ENCODE results near the gene TMEM72. TPM values are rescaled to one million over a fixed set of nuclear protein-coding genes. Genes with fewer than 3 reads are reported as not detected.
A peak's percentile ranks its signal among the peaks of the same experiment; 100 is the strongest.

TMEM72 gene
- total and polyA plus RNA-seq, 2 of the 13 experiments (the other 11 are each of a cell fraction or from before 2014, with no cell fraction given) = 0.04 TPM; not detected in 1

DNA sequence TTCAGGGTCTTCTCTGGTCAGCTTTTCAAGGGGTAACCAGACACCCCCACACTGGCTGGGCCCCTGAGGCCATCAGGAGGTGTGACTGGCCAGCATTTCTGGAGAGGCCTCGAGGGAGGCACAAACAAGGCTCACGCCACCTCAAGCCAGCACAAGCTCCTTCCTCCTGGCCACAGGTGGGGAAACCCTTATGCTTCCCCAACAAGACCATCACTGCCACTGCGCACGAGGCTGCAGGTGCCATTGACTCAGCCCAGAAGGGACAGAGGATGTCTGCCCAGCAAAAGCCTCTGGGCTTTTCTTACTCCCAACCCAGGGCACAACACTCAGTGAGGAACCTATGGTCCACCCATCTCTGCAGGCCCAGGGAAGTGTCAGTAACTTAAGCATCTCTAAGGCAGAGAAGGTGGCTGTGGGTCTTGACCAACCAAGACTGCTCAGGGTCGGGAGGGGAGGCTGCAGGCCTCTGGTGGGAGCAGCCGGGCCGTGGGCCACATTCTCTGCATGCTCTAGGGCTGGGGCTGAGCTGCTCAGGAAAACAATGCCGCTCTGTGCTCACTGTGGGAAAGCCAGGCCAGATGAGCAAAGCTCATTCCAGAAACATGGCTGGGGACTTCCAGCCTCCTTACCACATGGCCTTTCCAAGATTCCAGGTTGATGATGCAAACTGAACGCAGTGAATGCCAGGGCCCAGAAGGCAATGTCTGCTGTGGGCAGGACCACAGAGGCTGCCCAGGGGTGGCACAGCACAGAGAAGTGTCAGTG lies 24.2 kb downstream of the TMEM72 start (continued):
- TF ChIP-seq, protein P1, sequence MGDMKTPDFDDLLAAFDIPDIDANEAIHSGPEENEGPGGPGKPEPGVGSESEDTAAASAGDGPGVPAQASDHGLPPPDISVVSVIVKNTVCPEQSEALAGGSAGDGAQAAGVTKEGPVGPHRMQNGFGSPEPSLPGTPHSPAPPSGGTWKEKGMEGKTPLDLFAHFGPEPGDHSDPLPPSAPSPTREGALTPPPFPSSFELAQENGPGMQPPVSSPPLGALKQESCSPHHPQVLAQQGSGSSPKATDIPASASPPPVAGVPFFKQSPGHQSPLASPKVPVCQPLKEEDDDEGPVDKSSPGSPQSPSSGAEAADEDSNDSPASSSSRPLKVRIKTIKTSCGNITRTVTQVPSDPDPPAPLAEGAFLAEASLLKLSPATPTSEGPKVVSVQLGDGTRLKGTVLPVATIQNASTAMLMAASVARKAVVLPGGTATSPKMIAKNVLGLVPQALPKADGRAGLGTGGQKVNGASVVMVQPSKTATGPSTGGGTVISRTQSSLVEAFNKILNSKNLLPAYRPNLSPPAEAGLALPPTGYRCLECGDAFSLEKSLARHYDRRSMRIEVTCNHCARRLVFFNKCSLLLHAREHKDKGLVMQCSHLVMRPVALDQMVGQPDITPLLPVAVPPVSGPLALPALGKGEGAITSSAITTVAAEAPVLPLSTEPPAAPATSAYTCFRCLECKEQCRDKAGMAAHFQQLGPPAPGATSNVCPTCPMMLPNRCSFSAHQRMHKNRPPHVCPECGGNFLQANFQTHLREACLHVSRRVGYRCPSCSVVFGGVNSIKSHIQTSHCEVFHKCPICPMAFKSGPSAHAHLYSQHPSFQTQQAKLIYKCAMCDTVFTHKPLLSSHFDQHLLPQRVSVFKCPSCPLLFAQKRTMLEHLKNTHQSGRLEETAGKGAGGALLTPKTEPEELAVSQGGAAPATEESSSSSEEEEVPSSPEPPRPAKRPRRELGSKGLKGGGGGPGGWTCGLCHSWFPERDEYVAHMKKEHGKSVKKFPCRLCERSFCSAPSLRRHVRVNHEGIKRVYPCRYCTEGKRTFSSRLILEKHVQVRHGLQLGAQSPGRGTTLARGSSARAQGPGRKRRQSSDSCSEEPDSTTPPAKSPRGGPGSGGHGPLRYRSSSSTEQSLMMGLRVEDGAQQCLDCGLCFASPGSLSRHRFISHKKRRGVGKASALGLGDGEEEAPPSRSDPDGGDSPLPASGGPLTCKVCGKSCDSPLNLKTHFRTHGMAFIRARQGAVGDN (CRISPR knock-in tag; IDR thresholded peaks at IDR 0.05) = peak; percentile 100
- TF ChIP-seq ZNF274 (CRISPR knock-in tag; IDR thresholded peaks at IDR 0.05) (peak; percentile 96), ZNF530 (CRISPR knock-in tag; IDR thresholded peaks at IDR 0.05; ENCODE audit: low read depth) (peak; percentile 71; the same call in 1 of the 2 replicates), ZNF841 (CRISPR knock-in tag; IDR thresholded peaks at IDR 0.05; ENCODE audit: borderline replicate concordance) (no peak), SKI (IDR thresholded peaks at IDR 0.05; ENCODE audit: partially characterized antibody) (peak; percentile 32), PHB2 (IDR thresholded peaks at IDR 0.05; ENCODE audit: partially characterized antibody) (no peak), MED8 (CRISPR knock-in tag; IDR thresholded peaks at IDR 0.05; ENCODE audit: insufficient replicate concordance) (no peak), SP2 (CRISPR knock-in tag; IDR thresholded peaks at IDR 0.05) (no peak), SIX1 (CRISPR knock-in tag; IDR thresholded peaks at IDR 0.05; ENCODE audit: borderline replicate concordance) (no peak), ZNF124 (CRISPR knock-in tag; IDR thresholded peaks at IDR 0.05) (peak; percentile 75; the same call in 1 of the 2 replicates), JUNB (CRISPR knock-in tag; IDR thresholded peaks at IDR 0.05; ENCODE audit: borderline replicate concordance) (no peak), ZNF543 (CRISPR knock-in tag; IDR thresholded peaks at IDR 0.05) (peak; percentile 90)
- TF ChIP-seq, protein P2, sequence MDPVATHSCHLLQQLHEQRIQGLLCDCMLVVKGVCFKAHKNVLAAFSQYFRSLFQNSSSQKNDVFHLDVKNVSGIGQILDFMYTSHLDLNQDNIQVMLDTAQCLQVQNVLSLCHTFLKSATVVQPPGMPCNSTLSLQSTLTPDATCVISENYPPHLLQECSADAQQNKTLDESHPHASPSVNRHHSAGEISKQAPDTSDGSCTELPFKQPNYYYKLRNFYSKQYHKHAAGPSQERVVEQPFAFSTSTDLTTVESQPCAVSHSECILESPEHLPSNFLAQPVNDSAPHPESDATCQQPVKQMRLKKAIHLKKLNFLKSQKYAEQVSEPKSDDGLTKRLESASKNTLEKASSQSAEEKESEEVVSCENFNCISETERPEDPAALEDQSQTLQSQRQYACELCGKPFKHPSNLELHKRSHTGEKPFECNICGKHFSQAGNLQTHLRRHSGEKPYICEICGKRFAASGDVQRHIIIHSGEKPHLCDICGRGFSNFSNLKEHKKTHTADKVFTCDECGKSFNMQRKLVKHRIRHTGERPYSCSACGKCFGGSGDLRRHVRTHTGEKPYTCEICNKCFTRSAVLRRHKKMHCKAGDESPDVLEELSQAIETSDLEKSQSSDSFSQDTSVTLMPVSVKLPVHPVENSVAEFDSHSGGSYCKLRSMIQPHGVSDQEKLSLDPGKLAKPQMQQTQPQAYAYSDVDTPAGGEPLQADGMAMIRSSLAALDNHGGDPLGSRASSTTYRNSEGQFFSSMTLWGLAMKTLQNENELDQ (CRISPR knock-in tag; IDR thresholded peaks at IDR 0.05; ENCODE audit: borderline replicate concordance) = no peak
- TF ChIP-seq, protein P3, sequence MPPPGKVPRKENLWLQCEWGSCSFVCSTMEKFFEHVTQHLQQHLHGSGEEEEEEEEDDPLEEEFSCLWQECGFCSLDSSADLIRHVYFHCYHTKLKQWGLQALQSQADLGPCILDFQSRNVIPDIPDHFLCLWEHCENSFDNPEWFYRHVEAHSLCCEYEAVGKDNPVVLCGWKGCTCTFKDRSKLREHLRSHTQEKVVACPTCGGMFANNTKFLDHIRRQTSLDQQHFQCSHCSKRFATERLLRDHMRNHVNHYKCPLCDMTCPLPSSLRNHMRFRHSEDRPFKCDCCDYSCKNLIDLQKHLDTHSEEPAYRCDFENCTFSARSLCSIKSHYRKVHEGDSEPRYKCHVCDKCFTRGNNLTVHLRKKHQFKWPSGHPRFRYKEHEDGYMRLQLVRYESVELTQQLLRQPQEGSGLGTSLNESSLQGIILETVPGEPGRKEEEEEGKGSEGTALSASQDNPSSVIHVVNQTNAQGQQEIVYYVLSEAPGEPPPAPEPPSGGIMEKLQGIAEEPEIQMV (CRISPR knock-in tag; IDR thresholded peaks at IDR 0.05; ENCODE audit: low read depth) = peak; percentile 66; the same call in 1 of the 2 replicates
- TF ChIP-seq, protein P4, sequence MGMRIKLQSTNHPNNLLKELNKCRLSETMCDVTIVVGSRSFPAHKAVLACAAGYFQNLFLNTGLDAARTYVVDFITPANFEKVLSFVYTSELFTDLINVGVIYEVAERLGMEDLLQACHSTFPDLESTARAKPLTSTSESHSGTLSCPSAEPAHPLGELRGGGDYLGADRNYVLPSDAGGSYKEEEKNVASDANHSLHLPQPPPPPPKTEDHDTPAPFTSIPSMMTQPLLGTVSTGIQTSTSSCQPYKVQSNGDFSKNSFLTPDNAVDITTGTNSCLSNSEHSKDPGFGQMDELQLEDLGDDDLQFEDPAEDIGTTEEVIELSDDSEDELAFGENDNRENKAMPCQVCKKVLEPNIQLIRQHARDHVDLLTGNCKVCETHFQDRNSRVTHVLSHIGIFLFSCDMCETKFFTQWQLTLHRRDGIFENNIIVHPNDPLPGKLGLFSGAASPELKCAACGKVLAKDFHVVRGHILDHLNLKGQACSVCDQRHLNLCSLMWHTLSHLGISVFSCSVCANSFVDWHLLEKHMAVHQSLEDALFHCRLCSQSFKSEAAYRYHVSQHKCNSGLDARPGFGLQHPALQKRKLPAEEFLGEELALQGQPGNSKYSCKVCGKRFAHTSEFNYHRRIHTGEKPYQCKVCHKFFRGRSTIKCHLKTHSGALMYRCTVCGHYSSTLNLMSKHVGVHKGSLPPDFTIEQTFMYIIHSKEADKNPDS (CRISPR knock-in tag; IDR thresholded peaks at IDR 0.05) = 0 out of 2 replicates have a peak, but pooled peaks have one; percentile 30
- TF ChIP-seq, protein P5, sequence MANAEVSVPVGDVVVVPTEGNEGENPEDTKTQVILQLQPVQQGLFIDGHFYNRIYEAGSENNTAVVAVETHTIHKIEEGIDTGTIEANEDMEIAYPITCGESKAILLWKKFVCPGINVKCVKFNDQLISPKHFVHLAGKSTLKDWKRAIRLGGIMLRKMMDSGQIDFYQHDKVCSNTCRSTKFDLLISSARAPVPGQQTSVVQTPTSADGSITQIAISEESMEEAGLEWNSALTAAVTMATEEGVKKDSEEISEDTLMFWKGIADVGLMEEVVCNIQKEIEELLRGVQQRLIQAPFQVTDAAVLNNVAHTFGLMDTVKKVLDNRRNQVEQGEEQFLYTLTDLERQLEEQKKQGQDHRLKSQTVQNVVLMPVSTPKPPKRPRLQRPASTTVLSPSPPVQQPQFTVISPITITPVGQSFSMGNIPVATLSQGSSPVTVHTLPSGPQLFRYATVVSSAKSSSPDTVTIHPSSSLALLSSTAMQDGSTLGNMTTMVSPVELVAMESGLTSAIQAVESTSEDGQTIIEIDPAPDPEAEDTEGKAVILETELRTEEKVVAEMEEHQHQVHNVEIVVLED (CRISPR knock-in tag; IDR thresholded peaks at IDR 0.05; ENCODE audit: borderline replicate concordance) = no peak
